MG63 (cell line): Measurements from ENCODE around the gene CHST12. TPM values are rescaled to one million over a fixed set of nuclear protein-coding genes. Genes with fewer than 3 reads are reported as not detected.
A peak's percentile ranks its signal among the peaks of the same experiment; 100 is the strongest.
"Not testable (repeated sequence)": the region's sequence is repeated elsewhere in the genome, so short reads cannot be mapped to it uniquely, and the experiment has no call there.

Experiments used
- DNase-seq: peaks from one replicate; pipeline ENCODE4 v3.0.0-alpha.2; 2020
- H3K27me3 ChIP-seq: fragments of 250-450 bp; sonication (Bioruptor Pico); 2 replicates; pipeline ENCODE4 v1.5.1; 2020; ENCODE audit warnings: mild to moderate bottlenecking, moderate library complexity
- H3K36me3 ChIP-seq: fragments of 250-450 bp; sonication (Bioruptor Pico); 2 replicates; pipeline ENCODE4 v1.5.1; 2020; ENCODE audit warnings: mild to moderate bottlenecking, moderate library complexity
- H3K4me3 ChIP-seq: fragments of 250-450 bp; sonication (Bioruptor Pico); 2 replicates; pipeline ENCODE4 v1.5.1; 2020; ENCODE audit warnings: mild to moderate bottlenecking, moderate library complexity
- H3K9me3 ChIP-seq: fragments of 250-450 bp; sonication (Bioruptor Pico); 2 replicates; pipeline ENCODE4 v1.5.1; 2020; ENCODE audit warnings: mild to moderate bottlenecking, moderate library complexity
- total RNA-seq: library from RNA; depleted of rRNA; stranded (reverse); fragments of >200 nt; shearing (Covaris generic); gene quantifications from 2 replicates; pipeline ENCODE4 v1.2.3, GENCODE V29; 2014; ENCODE audit warnings: low replicate concordance

CHST12 gene
- total RNA-seq, 1 experiment from 2014 or later: 25.5 TPM

DNA sequence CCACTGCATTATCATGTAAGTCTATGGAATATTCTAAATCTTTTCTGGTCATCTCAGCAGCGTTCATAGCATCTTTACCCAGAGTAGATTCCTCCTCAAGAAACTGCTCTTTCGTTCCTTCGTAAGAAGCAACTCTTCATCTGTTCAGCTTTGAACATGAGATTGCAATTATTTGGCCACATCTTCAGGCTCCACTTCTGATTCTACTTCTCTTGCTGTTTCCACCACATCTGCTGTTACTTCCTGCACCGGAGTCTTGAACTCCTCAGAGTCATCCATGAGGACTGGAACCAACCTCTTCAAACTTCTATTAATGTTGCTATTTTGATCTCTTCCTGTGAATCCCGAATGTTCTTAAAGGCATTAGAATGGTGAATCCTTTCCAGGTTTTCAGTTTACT lies 12.7 kb downstream of the CHST12 start:
- Histone ChIP-seq H3K27me3 (no peaks in the 10 kb centered on the region), H3K36me3 (no peaks in the 10 kb centered on the region), H3K9me3 (no peaks in the 10 kb centered on the region), H3K4me3 (no peak overlapping the region)
- DNase-seq: no peak

DNA sequence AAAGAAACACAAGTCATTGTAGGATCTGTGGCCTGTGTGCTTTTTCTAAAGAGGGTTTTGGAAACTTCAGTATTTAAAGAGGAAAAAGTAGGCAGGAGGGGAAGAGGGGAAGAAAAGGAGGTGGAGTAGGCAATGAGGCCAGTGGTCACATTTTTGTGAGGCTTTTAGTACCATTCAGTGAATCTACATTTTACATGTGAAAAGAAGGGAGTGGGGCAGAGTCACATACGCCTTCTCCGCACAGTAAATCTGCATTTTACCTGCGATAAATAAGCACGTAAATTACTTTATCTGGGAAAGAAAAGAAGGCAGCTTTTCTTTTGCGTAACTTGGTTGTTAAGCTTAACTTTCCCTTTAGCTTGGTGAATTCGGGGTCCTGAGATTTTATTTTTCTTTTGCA lies 13.2 kb downstream of the CHST12 start:
- no peaks in the 10 kb centered on the region for H3K27me3 ChIP-seq
- DNase-seq: no peak
- no peaks in the 10 kb centered on the region for H3K9me3 ChIP-seq
- no peaks in the 10 kb centered on the region for H3K36me3 ChIP-seq
- H3K4me3 ChIP-seq: no peak overlapping the region

DNA sequence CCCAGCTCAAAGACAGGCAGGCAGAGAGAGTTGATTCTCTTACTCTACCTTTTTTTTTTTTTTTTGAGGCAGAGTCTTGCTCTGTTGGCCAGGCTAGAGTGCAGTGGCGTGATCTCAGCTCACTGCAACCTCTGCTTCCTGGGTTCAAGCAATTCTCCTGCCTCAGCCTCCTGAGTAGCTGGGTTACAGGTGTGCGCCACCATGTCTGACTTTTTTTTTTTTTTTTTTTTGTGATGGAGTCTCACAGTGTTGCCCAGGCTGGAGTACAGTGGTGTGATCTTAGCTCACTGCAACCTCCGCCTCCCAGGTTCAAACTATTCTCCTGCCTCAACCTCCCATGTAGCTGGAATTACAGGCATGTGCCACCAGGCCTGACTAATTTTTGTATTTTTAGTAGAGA lies 13.8 kb downstream of the CHST12 start:
- not testable (repeated sequence) for H3K9me3 ChIP-seq, DNase-seq, H3K27me3 ChIP-seq, H3K4me3 ChIP-seq, H3K36me3 ChIP-seq

DNA sequence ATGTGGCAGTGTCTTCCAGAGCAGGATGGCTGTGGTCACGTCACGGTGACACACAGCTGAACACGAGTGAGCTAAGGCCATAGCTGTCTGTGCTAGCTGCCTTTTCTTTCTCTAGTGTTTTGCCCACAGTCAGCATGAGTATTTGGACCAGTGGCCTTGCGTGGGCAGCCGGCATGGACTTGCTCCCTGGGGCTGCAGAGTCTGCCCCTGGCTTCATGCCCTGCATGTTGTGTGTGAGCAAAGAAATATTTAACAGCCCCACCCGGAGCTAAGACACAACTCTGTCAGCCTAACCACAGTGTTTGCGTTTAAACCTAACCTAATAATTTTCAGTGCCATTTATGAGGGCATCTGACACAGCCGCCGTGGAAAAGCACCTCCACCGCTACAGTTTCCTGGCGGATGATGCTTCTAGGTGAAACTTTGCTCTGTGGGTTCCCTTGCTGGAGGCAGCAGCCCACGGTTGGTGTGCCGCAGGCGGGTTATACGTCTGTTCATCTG lies 14.6 kb downstream of the CHST12 start:
- Histone ChIP-seq H3K36me3 (no peaks in the 10 kb centered on the region), H3K4me3 (no peak overlapping the region), H3K27me3 (no peaks in the 10 kb centered on the region), H3K9me3 (no peaks in the 10 kb centered on the region)
- peak; percentile 81 for DNase-seq

DNA sequence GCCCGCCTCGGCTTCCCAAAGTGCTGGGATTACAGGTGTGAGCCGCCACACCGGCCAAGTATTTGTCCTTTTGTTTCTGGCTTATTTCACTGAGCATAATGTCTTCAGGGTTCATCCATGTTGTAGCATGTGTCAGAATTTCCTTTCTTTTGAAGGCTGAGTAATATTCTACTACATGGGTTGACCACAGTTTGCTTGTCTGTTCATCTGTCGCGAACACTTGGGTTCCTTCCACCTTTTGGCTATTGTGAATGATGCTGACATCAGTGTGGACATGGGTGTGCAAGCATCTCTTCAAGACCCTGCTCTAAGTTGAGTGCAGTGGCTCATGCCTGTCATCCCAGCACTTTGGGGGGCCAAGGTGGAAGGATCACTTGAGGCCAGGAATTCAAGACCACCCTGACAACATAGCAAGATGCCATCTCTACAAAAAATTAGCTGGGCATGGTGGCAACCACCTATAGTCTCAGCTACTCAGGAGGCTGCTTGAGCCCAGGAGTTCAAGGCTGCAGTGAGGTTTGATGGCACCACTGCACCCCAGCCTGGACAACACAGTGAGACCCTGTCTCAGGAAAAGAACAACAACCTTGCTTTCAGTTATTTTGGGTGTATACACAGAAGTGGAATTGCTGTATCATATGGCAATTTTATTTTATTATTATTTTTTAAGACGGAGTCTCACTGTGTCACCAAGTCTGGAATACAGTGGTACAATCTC lies 17.0 kb downstream of the CHST12 start:
- no peak for DNase-seq
- Histone ChIP-seq H3K9me3 (no peaks in the 10 kb centered on the region), H3K4me3 (no peak overlapping the region), H3K36me3 (no peaks in the 10 kb centered on the region), H3K27me3 (no peaks in the 10 kb centered on the region)

DNA sequence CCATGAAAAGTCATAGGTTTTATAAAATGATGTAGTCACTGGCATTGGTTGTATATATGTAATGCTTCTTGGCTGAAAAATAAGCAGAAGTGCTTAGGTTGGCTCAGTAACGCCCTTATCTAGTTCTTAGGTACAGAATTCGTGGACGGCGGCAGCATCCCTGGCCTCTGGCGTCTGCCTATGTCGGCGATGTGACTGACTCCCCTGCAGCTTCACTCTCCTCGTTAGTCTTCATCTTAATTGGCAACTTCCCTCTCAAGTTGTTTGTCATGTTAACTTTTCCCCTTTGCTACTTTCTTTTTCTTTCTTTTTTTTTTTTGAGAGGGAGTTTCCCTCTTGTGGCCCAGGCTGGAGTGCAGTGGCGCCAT lies 18.5 kb downstream of the CHST12 start:
- H3K27me3 ChIP-seq: no peaks in the 10 kb centered on the region
- no peak overlapping the region for H3K4me3 ChIP-seq
- no peaks in the 10 kb centered on the region for H3K36me3 ChIP-seq
- no peaks in the 10 kb centered on the region for H3K9me3 ChIP-seq
- DNase-seq: no peak

DNA sequence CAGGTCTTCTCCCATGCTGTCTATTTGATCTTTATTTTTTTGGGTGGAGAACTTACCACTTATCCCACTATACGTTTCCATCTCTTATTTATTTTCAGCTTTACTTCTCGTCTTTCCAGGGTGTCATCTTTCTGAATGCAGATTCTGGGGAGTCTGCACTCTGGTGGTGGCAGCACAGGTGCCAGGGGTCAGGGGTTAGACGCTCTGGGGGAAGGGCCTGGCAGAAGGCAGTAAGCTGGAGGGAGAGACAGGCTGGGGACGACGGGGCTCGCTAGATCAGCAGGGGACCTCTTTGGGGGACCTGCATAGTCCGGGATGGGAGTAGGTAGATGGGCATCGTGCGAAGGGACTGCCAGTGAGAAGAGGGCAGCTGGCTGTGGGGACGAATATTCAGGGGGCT lies 22.3 kb downstream of the CHST12 start:
- H3K4me3 ChIP-seq: no peak overlapping the region
- H3K27me3 ChIP-seq: no peaks in the 10 kb centered on the region
- no peak for DNase-seq
- peaks cover 3% of the 10 kb centered on the region for H3K9me3 ChIP-seq
- H3K36me3 ChIP-seq: no peaks in the 10 kb centered on the region

DNA sequence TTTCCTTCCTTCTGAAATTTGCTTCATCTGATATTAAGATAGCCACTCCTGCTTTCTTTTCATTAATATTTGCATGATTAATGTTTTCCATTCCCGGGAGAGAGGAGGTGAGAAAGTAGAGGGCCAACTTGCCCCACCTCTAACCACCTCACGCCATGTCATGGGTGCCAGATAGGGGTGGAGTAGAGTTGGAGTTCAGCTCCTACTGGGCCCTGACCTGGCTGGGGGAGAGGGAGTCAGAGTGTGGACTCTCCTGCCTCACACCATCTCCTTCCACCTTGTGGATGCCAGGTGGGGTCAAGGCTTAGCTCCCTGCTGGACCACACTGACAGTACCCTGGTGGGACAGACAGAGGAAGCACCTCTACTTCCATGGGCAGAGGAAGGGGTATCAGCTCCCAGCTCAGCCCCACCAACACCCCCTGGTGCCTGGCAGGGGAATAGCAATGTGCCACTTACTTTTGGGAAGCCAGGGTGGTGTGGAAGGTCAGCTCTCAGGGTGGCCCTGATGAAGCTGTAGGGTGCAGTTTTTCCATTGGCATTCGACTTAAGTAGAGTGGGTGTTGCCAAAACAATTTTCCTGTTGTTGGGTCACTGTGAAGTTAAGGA lies 28.0 kb downstream of the CHST12 start:
- no peak for DNase-seq
- Histone ChIP-seq H3K27me3 (no peaks in the 10 kb centered on the region), H3K9me3 (peaks cover 7% of the 10 kb centered on the region), H3K36me3 (peaks cover 5% of the 10 kb centered on the region), H3K4me3 (no peak overlapping the region)

DNA sequence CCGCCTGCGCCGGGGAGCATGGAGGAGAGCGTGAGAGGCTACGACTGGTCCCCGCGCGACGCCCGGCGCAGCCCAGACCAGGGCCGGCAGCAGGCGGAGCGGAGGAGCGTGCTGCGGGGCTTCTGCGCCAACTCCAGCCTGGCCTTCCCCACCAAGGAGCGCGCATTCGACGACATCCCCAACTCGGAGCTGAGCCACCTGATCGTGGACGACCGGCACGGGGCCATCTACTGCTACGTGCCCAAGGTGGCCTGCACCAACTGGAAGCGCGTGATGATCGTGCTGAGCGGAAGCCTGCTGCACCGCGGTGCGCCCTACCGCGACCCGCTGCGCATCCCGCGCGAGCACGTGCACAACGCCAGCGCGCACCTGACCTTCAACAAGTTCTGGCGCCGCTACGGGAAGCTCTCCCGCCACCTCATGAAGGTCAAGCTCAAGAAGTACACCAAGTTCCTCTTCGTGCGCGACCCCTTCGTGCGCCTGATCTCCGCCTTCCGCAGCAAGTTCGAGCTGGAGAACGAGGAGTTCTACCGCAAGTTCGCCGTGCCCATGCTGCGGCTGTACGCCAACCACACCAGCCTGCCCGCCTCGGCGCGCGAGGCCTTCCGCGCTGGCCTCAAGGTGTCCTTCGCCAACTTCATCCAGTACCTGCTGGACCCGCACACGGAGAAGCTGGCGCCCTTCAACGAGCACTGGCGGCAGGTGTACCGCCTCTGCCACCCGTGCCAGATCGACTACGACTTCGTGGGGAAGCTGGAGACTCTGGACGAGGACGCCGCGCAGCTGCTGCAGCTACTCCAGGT lies 29.7 kb downstream of the CHST12 start:
- Histone ChIP-seq H3K36me3 (peaks cover 5% of the 10 kb centered on the region), H3K4me3 (no peak overlapping the region), H3K27me3 (no peaks in the 10 kb centered on the region), H3K9me3 (peaks cover 7% of the 10 kb centered on the region)
- DNase-seq: no peak

DNA sequence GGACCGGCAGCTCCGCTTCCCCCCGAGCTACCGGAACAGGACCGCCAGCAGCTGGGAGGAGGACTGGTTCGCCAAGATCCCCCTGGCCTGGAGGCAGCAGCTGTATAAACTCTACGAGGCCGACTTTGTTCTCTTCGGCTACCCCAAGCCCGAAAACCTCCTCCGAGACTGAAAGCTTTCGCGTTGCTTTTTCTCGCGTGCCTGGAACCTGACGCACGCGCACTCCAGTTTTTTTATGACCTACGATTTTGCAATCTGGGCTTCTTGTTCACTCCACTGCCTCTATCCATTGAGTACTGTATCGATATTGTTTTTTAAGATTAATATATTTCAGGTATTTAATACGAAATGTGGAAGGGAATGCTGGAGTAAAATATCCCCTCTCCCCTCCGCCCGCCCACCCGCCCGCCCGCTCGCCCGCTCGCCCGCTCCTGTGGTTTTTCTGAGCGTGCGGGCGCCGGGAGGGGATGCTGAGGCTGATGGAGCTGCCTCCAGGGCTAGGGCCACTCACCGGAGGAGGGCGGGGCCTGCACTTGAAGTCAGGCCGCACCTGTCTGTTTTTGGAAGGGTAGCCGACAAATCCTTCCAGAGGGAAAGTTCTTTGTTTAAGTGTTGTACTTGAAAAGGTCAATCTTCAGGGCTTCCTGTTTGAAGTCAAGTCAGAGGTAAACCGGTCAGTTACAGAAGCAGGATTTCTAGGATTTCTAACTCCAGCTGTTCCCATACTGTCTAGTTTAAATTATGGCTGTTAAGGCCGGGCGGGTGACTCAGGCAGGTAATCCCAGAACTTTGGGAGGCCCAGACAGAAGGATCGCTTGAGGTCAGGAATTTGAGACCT lies 30.5 kb downstream of the CHST12 start:
- DNase-seq: no peak
- H3K4me3 ChIP-seq: no peak overlapping the region
- peaks cover 7% of the 10 kb centered on the region for H3K9me3 ChIP-seq
- H3K36me3 ChIP-seq: peaks cover 5% of the 10 kb centered on the region
- no peaks in the 10 kb centered on the region for H3K27me3 ChIP-seq

DNA sequence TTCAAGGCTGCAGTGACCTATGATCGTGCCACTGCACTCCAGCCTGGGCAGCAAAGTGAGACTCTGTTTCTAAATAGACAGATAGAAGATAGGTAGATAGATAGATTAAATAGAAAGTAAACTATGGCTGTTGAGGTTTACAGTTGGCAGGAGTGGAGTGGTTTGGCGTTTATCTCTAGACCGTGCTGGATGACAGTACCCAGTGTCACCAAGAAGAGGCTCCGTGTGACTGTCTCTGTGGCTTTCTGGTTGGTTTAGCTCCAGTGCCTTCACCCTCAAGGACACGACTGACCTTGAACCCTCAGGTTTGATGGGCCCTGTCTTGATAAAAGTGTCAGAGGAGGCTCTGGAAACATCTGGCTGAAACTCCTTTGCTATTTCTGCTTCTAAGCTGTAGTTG lies 31.7 kb downstream of the CHST12 start:
- Histone ChIP-seq H3K9me3 (peaks cover 7% of the 10 kb centered on the region), H3K36me3 (peaks cover 5% of the 10 kb centered on the region), H3K4me3 (no peak overlapping the region), H3K27me3 (no peaks in the 10 kb centered on the region)
- no peak for DNase-seq

DNA sequence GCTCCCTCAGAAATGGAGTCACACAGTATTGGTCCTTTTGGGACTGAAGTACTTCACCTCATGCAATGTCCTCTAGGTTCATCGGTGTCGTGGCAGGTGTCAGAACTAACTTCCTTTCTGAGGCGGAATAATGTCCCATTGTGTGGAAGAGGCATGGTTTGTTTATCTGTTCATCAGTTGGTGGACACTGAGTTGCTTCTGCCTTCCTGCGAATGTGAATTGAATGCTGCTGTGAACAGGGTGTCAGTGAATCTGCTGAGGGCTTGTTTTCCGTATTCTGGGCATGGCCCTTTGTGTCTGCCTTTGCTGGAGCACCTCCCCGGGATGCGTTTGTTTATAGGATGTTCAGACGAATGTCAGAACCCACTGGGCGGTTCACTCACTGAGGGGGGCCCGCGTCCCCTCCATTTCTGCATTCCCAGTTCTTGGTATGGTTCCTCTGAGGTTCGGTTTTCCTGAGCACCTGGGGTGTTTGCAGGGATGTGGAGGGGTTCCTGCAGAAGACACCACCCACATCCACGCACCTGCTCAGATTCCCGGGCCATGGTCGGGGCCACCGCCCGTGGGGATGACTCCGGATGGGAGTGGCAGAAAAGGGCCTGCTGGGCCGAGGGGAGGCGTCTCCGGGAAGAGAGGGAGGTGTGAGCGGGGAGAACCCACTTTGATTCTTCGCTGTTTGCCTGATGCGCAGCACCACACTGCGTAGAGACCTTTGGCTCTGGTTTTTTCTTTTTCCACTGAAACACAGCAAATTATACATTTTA lies 33.1 kb downstream of the CHST12 start:
- no peak for DNase-seq
- H3K4me3 ChIP-seq: no peak overlapping the region
- 0 out of 2 replicates have a peak, but pooled peaks cover under 1% of the 10 kb centered on the region for H3K9me3 ChIP-seq
- no peaks in the 10 kb centered on the region for H3K27me3 ChIP-seq
- H3K36me3 ChIP-seq: peaks cover 5% of the 10 kb centered on the region

DNA sequence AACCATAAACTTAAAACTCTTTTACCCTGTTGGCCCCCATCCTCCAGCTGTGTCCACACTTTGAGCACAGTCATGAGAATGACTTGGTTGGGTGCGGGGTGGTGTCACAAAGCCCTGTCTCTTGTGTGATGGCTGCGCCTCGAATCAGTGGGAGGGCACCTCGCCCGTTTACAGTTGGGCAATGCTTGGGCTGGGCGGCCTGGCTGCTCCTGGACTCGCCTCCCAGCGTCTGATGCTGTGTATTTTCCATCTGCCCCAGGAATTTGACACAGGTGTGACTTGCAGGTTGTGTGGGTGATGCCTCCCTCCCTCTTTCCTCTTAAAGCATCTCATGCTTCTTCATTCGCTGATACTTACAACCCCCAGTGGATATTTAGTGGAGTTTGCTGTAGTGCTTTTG lies 33.7 kb downstream of the CHST12 start:
- H3K36me3 ChIP-seq: peaks cover 5% of the 10 kb centered on the region
- H3K27me3 ChIP-seq: no peaks in the 10 kb centered on the region
- H3K9me3 ChIP-seq: no peaks in the 10 kb centered on the region
- H3K4me3 ChIP-seq: no peak overlapping the region
- DNase-seq: no peak

DNA sequence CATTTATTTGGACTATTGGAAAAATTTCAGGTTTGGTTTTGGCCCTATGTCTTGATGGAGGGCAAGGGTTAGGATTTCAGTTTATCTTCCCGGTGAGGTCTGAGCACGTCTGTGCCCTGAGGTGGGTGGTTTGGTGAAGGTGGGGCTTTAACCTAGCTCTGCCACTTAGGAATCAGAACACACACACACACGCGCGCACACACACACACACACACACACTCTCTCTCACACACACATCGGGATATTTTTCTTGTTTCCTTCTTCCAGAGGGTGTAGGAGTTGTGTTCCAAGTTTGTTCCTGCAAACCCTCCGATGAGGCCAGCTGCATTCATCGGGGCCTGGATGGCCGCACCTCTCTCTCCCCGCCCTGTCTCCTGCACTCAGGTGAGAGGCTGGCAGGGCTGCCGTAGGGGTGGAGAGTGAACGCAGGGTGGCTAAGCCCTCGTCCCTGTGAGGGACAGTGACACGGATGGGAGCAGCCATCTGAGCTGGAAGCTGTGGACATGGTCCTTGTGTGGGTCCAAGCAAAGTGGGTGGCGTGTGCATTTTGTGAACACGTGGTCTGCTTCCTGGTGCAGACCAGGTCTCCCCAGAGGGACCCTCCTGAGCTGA lies 34.2 kb downstream of the CHST12 start:
- Histone ChIP-seq H3K36me3 (peaks cover 5% of the 10 kb centered on the region), H3K9me3 (no peaks in the 10 kb centered on the region), H3K27me3 (no peaks in the 10 kb centered on the region), H3K4me3 (no peak overlapping the region)
- DNase-seq: no peak

DNA sequence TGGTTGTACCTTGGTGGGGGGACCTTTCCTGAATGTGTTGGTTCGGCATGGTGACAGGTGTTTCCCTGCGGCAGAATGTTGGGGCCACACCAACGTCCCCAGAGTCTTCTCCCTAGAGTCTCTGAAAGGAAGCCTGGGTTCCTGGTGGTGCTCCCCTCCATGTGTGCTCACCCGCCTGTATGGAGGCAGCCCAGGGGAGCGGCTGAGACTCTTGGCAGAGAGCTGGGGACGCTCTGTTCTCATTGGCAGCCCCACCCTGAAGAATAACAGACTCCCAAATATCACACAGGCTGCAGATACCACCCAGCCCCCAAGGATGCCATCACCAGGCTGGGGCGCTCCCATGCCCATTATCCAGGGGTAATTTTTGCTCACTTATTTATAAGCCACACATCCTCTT lies 34.8 kb downstream of the CHST12 start:
- H3K36me3 ChIP-seq: peaks cover 1% of the 10 kb centered on the region; the same call in 1 of the 2 replicates
- no peaks in the 10 kb centered on the region for H3K9me3 ChIP-seq
- no peak overlapping the region for H3K4me3 ChIP-seq
- no peaks in the 10 kb centered on the region for H3K27me3 ChIP-seq
- DNase-seq: no peak

DNA sequence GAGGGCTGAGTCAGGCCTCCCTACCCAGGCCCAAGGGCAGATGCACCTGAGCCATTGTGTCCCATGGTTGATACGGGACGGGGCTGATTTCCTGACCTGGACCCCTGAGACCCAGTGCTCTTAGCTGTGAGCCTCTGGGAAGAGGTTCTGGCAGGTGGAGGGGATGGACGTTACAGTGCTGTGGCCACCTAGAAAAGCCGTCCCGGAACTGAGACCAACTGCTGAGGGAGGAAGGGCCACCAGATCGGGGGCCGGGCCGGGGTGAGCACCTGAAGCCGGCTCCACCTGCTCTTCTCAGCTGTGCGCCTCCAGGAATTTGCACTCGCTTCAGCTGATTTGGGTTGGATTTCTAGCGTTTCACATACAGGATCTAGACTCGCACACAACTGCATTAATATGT lies 35.4 kb downstream of the CHST12 start:
- DNase-seq: no peak

More for the DNA sequence above, 35.4 kb downstream of the CHST12 start:
- no peaks in the 10 kb centered on the region for H3K27me3 ChIP-seq
- no peaks in the 10 kb centered on the region; the same call in 1 of the 2 replicates for H3K36me3 ChIP-seq
- H3K4me3 ChIP-seq: no peak overlapping the region
- no peaks in the 10 kb centered on the region for H3K9me3 ChIP-seq
